Measurements from ENCODE around the gene ROBO1.
"Not testable (repeated sequence)": the region's sequence is repeated elsewhere in the genome, so short reads cannot be mapped to it uniquely, and the experiment has no call there.

Gene ROBO1

GRCh38 chr3:79351699-79352098, 416.1 kb downstream of the ROBO1 start:
- no peak overlapping the region for H3K27ac ChIP-seq
- no peak for TF ChIP-seq ZFX (IDR thresholded peaks at IDR 0.05)
- no peak for TF ChIP-seq CTCF (conservative IDR thresholded peaks at IDR 0.05)

- H3K27ac ChIP-seq = no peak overlapping the region
- TF ChIP-seq ZFX (IDR thresholded peaks at IDR 0.05) = no peak
- TF ChIP-seq CTCF (conservative IDR thresholded peaks at IDR 0.05) = no peak
These were observed 422.6 kb downstream of the ROBO1 start for GRCh38 chr3:79344876-79345871.

- TF ChIP-seq ZFX (IDR thresholded peaks at IDR 0.05) = no peak
- TF ChIP-seq CTCF (conservative IDR thresholded peaks at IDR 0.05) = no peak
- H3K27ac ChIP-seq = no peak overlapping the region
These were observed 425.8 kb downstream of the ROBO1 start for GRCh38 chr3:79341961-79342360.

GRCh38 chr3:79339846-79340245, 428.0 kb downstream of the ROBO1 start:
- TF ChIP-seq CTCF (conservative IDR thresholded peaks at IDR 0.05) (no peak), ZFX (IDR thresholded peaks at IDR 0.05) (no peak)
- no peak overlapping the region for H3K27ac ChIP-seq

GRCh38 chr3:79337798-79338197, 430.0 kb downstream of the ROBO1 start:
- H3K27ac ChIP-seq = no peak overlapping the region
- TF ChIP-seq ZFX (IDR thresholded peaks at IDR 0.05) (no peak), CTCF (conservative IDR thresholded peaks at IDR 0.05) (no peak)

GRCh38 chr3:79329154-79329553, 438.6 kb downstream of the ROBO1 start:
- no peak overlapping the region for H3K27ac ChIP-seq
- TF ChIP-seq ZFX (IDR thresholded peaks at IDR 0.05) (no peak), CTCF (conservative IDR thresholded peaks at IDR 0.05) (no peak)

GRCh38 chr3:79326642-79327041, 441.2 kb downstream of the ROBO1 start:
- H3K27ac ChIP-seq = no peak overlapping the region
- TF ChIP-seq ZFX (IDR thresholded peaks at IDR 0.05) (no peak), CTCF (conservative IDR thresholded peaks at IDR 0.05) (no peak)

- not testable (repeated sequence) for H3K27ac ChIP-seq
These were observed 441.9 kb downstream of the ROBO1 start for GRCh38 chr3:79325833-79326383.
